Measurements from ENCODE around the gene TMCC2.

The TMCC2 gene

DNA sequence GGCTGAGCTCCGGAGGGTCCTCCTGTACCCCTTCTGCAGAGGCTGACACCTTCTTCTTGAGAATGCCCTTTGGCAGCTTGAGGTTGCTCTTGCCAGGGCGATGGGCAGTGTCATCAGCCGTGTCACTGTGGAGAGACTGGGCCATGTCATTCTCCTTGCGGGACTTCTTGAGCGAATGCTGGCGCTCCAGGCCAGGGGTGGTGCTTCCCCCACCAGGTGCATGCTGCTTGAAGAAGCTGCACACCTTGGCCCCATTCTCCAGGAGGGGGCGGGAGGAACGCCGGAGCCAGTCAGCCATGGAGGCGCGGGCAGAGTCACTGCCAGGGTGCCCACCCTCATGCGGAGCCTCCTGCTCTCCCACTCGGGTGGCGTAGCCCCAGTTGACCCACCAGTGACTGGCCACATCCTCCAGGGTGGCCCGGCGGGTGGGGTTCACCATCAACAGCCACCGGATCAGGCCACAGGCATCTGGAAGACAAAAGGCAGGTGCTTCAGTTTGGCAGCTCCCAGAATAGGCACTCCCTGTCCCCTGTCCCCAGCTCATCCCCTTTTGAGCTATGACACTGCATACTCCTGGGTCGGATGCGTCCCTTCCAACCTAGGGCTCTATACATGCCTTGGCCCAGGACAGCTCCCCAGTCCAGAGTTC, 76.4 kb downstream of the TMCC2 start:
- DNase-seq = no peak

GRCh38 chr1:205304695-205305070, 76.9 kb downstream of the TMCC2 start:
- no peak for DNase-seq

DNA sequence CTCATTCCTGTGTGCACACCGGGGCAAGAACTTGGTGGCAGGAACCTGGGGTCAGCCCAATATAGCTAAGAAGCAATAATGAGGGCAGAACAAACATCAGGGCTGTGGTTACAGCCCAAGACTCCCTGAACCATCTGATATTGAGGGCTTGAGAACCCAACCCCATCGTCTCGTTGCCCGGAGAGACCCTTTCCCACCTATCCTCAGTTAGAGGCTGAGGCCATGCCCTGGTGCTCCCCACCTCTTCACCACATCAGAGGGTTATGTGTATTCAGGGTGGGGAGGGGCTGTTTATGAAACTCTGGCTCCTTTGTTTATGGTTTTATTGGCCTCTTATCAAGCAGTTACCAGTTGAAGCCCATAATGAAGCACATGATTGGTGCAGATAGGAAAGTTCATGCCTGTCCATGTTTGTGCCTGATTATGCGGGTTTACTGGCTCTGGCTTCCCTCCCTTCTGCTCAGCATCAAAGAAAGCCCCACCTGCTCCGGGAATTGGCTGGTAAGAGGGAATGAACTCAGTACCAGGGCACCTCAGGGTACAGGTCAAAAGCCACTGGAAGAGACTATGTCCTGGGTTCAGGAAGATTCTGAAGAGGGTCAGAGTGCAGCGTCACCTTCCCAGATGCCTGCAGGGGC, 79.3 kb downstream of the TMCC2 start:
- DNase-seq = no peak

DNA sequence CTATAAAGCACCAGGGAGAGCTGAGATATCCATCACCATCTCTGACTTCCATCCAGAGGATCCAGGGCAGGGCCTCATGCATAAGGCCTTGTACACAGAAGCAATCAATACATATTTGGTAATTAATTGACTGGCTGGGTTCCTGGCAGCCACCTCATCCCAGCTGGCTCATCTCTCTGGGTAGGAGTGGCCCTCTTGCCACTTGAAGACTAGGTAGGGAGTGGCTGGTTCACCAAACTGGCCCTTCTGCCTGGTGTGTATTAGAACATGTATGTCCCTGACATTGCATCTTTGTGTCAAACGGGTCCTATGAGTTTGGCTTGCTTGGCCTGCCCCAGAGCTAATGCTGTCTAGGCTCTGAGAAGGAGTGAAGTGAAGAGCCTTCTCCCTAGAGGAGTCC, 82.0 kb downstream of the TMCC2 start:
- no peak for DNase-seq

DNA sequence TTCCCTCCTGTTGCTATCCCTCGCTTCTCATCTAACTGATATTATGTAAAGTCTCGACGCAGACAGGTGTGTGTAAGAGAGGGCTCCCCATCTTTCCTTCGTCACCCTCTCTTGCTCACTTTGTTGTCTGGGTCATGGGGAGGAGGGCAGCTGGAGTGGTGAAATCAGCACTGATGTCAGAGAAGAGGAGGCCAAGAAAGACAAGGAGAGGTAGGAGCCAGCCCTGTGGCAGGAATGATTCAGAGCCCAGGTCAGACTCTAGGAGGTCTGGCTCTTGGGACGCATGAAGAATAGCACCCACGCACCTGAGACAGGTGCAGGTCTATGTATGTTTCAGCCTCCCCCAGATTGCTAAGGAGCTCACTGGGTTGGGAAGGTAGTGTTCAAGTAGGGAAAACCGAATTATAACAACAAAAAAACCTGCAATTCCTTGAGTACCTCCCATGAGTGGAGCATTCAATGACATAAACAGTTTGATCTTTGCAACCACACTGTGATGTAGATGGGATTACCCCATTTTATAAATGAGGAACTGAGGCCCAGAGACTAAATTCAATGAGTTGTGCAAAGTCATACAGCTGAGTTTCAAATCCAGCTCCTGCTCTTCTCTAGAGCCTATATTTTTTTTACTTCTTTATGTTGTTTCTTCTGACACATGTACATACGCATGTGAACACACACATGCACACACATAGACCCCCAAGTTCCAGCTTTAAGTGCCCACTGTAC, 83.4 kb downstream of the TMCC2 start:
- no peak for DNase-seq

DNA sequence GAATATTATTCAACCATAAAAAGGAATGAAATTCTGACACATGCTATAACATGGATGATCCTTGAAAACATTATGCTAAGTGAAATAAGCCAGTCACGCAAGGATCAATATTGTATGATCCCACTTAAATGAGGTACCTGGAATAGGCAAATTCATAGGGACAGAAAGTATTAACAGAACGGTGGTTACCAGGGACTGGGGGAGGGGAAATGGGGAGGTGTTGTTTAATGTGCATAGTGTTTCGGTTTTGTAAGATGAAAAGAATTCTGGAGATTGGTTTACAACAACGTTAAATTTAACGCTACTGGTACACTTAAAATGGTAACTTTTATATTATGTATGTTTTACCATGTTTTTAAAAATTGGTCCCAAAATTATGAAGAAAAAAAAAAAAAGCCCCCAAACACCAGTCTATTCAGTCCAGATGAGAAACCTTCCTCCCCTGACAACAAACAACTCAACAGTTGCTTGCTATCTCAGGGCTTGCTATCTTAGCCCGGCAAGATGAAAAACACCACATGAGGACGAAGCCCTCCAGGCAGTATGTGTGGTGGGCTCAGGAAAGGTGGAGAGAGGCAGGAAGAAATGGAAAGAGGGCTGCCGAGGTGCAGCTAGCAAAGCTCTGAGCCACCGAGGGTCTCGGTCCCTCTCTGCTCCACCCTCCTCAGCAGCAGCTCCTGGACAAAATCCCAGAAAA, 85.3 kb downstream of the TMCC2 start:
- DNase-seq = no peak

- peak; percentile 90 for DNase-seq
These were observed 86.0 kb downstream of the TMCC2 start for GRCh38 chr1:205313563-205314308.

DNA sequence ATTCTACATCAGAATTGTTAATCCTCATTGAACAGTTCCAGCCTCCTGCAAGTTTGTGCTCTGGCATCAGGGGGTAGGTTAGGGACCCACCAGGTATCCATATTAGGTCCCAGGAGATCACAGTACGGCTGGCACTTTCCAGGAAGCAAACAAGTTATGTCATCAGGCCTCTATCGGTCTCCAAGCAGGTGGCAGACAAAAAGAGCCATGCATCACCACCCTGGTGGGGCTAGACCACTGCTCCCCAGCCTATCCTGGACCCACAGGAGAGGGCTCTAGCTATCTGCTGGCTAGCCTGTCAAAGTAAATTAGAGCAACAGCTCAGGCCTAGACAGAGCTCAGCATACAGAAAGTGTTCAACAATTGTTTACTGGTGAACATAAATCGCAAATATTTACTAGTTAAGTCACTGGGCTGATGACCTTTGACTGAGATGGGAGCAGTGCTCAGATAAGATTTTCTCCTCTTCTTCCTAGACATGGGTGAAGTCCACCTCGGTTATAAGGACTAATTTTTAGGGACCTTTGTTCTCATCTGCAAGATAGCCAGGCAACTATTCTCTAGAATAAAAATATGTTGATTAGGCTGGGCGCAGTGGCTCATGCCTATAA, 87.4 kb downstream of the TMCC2 start:
- no peak for DNase-seq

GRCh38 chr1:205316161-205316566, 88.4 kb downstream of the TMCC2 start:
- DNase-seq = no peak

- DNase-seq = no peak
These were observed 89.7 kb downstream of the TMCC2 start for GRCh38 chr1:205317311-205317917.

GRCh38 chr1:205318231-205318991, 90.7 kb downstream of the TMCC2 start:
- DNase-seq = no peak

DNA sequence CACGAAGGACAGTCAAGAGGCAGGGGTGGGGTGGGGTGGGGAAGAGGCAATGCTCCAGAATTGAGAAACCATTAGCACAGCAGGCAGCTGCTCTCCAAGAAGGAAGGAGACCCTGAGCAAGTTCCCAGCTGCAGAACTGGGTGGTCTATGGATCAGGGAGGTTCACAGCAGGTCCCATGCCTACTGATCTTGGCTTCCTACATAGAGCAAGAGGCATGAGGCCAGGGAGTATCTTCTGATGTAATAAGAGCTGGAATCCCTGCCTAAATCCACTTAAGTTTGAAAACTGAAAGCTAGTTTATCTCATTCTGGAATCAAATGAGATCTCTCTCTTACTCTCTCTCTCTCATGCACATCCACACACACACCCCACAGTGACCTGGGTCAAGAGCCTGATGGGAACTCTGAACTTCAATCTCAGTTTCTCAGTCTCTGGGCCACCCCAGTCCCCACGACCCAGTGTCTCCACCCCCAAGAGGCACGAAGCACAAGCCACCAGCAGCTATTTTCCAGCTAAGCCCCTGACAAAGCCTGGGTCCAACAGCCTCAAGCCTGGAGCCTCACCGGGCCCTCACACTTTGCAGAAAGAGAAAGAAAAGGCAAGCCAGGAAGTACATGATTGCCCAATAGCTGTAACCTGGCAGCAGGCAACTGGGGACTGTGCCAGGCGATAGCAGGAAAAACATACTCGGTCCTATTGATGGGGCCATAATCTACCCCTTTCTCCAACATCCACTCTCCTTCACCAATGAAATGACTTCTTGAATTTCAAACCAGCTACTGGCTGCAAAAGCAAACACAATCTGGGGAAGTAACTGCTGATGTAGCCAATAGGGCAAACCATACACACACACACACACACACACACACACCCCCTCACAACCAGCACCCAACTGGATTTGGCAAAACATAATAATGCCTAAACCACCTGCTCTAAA, 91.6 kb downstream of the TMCC2 start:
- peak; percentile 52 for DNase-seq

GRCh38 chr1:205321162-205321958, 93.6 kb downstream of the TMCC2 start, which contains the start of gene NUAK2:
NUAK2 (minus strand) TSS chr1:205321745; CDS start chr1:205321628, 117 bp downstream.
- DNase-seq = peak; percentile 92

DNA sequence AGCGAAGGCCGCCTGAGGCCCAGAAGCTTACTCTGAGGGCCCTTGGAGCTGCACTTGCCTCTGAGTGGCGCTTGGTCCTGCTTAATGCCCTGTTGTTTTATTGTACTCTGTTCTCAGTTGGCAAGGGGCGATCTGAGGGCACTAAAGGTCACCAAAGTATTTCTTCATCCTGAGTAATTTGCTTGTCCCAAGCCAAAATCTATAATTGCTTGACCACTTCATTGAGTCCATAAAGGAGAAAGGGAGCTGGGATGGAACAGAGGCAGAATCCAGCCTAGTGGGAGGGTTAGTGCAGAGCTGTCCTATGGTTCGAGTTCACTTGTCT, 94.2 kb downstream of the TMCC2 start:
- no peak for DNase-seq

All from fibroblast of skin of back (primary cell).